GM12865 (cell line): ENCODE measurements around the gene OR2K2.
"Not testable (repeated sequence)": the region's sequence is repeated elsewhere in the genome, so short reads cannot be mapped to it uniquely, and the experiment has no call there.

ENCODE experiments used
- DNase-seq: peaks from one replicate; pipeline ENCODE4 v3.0.0; 2010; ENCODE audit warnings: low read depth
- H3K4me3 ChIP-seq: 2 replicates; pipeline ENCODE4 v1.5.1; 2011; ENCODE audit warnings: mild to moderate bottlenecking, low read depth, low read length, control low read depth
- CTCF ChIP-seq: IDR thresholded peaks from 2 replicates; pipeline ENCODE4 v1.5.1; 2011; ENCODE audit warnings: low read length, control low read depth, low read depth, inconsistent platforms; ENCODE audit not compliant: insufficient read depth; ENCODE audit errors: missing control alignments

The OR2K2 gene

DNA sequence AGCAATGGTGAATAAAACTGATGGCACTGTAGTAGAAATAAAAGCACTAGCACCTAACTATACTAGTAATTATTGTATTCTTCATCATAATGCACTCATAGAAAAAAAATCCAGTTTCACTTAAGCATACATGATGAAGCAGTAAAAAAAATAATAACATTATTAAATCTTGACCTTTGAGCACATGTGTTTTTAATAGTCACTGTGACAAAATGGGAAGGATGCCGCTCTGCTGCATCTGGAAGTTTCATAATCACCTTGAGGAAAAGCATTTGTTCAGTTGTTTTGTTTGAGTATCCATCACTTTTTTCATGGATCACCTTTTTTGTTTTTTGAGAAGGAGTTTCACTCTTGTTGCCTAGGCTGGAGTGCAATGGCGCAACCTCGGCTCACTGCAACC is 13.2 kb downstream of the OR2K2 start:
- no peak overlapping the region for H3K4me3 ChIP-seq
- TF ChIP-seq CTCF = no peak
- DNase-seq = no peak

DNA sequence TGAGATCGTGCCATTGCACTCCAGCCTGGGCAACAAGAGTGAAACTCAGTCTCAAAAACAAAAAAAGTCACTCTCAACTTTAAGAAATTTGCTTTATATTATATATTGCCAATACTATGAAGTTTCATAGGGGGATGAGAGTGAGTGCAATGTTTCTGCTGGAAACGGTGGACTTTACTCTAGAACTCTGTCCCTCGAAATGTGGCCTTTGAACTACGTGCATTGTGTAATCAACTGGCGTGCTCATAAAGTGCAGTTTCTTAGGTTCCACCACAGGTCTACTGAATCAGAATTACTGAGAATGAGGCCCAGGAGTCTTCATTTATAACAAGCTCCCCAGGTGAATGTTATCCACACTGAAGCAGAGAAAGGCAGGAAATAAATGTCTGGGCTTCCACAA is 24.1 kb downstream of the OR2K2 start:
- no peak overlapping the region for H3K4me3 ChIP-seq
- DNase-seq = no peak

DNA sequence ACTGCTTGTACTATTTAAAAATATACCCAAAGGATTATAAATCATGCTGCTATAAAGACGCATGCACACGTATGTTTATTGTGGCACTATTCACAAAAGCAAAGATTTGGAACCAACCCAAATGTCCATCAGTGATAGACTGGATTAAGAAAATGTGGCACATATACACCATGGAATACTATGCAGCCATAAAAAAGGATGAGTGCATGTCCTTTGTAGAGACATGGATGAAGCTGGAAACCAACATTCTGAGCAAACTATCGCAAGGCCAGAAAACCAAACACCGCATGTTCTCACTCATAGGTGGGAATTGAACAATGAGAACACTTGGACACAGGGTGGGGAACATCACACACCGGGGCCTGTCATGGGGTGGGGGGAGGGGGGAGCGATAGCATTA is 26.0 kb downstream of the OR2K2 start:
- not testable (repeated sequence) for H3K4me3 ChIP-seq, DNase-seq

More for the DNA sequence above, 24.1 kb downstream of the OR2K2 start:
- no peak for TF ChIP-seq CTCF

DNA sequence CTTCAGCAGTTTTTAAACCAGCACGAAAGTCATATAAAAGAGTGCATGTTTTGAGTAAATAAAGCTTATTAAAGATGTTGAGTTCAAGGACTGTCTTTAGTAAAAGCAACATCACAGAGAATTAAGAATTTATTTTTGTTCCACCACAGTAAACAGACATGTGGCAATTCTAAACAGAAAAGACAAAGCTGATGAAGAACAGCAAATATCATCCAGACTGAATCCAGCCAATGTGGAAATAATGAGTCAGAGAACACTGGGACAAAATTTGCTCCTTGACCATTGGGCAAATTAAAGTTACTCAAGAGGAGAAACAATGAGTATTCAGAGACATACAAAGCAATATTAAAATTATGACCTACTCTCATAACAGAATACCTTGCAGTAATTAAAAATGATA is 28.8 kb downstream of the OR2K2 start:
- TF ChIP-seq CTCF = no peak
- no peak for DNase-seq

GRCh38 chr9:111300140-111300735 is 29.8 kb downstream of the OR2K2 start:
- peak; percentile 1 for TF ChIP-seq CTCF
- DNase-seq = no peak
- H3K4me3 ChIP-seq = no peak overlapping the region

More for the DNA sequence above, 28.8 kb downstream of the OR2K2 start:
- no peak overlapping the region for H3K4me3 ChIP-seq

DNA sequence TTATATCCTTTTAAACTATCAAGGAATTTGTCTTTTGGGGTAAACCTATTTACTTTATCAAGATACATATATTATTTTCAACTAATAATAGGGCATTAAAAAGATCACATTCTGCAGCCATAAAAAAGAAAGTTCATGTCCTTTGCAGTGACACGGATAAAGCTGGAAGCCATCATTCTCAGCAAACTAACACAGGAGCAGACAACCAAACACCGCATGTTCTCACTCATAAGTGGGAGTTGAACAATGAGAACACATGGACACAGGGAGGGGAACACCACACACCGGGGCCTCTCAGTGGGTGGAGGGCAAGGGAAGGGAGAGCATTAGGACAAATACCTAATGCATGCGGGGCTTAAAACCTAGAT is 30.4 kb downstream of the OR2K2 start:
- not testable (repeated sequence) for H3K4me3 ChIP-seq, DNase-seq

DNA sequence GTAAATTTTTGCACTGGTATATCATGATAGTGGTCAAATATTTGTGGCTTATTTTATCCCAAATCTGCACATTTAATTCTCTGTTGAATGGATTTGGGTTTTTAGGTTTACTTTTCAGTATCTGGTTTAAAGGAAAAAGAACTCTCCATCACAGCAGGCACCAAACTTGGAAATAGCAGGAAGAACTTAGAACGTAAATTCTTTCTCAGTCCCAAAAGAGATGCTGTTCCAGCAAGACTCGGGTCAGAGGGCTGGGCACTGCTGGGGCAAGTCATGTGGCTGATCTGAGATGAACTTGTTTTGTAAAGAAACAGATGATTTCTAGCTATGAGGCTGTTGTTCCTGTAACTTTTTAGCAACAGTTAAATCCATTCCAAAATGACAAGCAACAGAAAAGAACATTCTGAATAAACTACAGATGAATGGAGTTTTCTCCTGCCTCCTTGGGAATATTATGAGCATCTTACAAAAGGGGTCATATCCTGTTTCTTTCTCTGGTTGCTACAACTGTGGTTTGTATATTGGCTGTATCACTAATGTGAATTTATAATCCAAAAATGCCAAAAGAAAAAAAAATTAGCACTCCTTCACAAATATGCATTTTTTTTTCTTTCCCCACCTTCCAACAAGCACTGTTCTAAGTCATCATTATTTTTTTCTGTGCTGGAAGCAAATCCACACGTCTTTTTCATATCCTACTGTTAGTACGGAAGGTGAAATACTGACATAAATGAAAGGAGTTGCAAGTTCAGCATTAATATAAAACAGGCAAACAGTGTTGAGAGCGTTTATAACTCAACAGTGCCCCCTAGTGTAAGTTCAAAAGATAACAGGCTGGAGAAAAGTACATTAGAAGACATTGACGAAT is 31.1 kb downstream of the OR2K2 start:
- H3K4me3 ChIP-seq = no peak overlapping the region
- peak; percentile 71 for DNase-seq
- peak; percentile 54 for TF ChIP-seq CTCF

GRCh38 chr9:111298111-111298510 is 31.9 kb downstream of the OR2K2 start:
- no peak for DNase-seq
- TF ChIP-seq CTCF = no peak
- H3K4me3 ChIP-seq = no peak overlapping the region
